Osteoblast (primary cell): ENCODE measurements around the gene CABLES1. TPM values are rescaled to one million over a fixed set of nuclear protein-coding genes. Genes with fewer than 3 reads are reported as not detected.

Experiments used
- DNase-seq: peaks from one replicate; pipeline ENCODE4 v3.0.0; 2011; ENCODE audit warnings: low spot score, mixed read lengths; ENCODE audit not compliant: insufficient read length; ENCODE audit errors: missing footprints
- H2AFZ ChIP-seq: 2 replicates; pipeline ENCODE4 v1.6.0; 2011; ENCODE audit warnings: mild to moderate bottlenecking, low read length
- H3K27ac ChIP-seq: 2 replicates; pipeline ENCODE4 v1.5.1; 2011; ENCODE audit warnings: mild to moderate bottlenecking, low read depth, low read length, moderate library complexity
- H3K27me3 ChIP-seq: 2 replicates; pipeline ENCODE4 v1.6.0; 2012; ENCODE audit warnings: mild to moderate bottlenecking, control low read depth, inconsistent platforms, low read length, moderate library complexity; ENCODE audit not compliant: insufficient read depth
- H3K36me3 ChIP-seq: 2 replicates; pipeline ENCODE4 v1.5.1; 2011; ENCODE audit warnings: mild to moderate bottlenecking, low read length, control low read depth, moderate library complexity; ENCODE audit not compliant: insufficient read depth
- H3K4me1 ChIP-seq: 2 replicates; pipeline ENCODE4 v1.5.1; 2011; ENCODE audit warnings: mild to moderate bottlenecking, low read length, control low read depth, moderate library complexity; ENCODE audit not compliant: insufficient read depth
- H3K4me2 ChIP-seq: 2 replicates; pipeline ENCODE4 v1.6.0; 2011; ENCODE audit warnings: mild to moderate bottlenecking, low read length; ENCODE audit not compliant: insufficient read depth
- H3K4me3 ChIP-seq: fragments of 200-600 bp; sonication (generic); 3 replicates; pipeline ENCODE4 v1.5.1; 2012; ENCODE audit warnings: mild to moderate bottlenecking, low read length, inconsistent platforms; ENCODE audit not compliant: insufficient read depth
- H3K79me2 ChIP-seq: 2 replicates; pipeline ENCODE4 v1.6.0; 2012; ENCODE audit warnings: mild to moderate bottlenecking, low read length, control low read depth, inconsistent platforms; ENCODE audit not compliant: insufficient read depth
- H3K9me3 ChIP-seq: 2 replicates; pipeline ENCODE4 v1.5.1; 2011; ENCODE audit warnings: low read depth, low read length, control low read depth
- H4K20me1 ChIP-seq: 2 replicates; pipeline ENCODE4 v1.6.0; 2012; ENCODE audit warnings: mild to moderate bottlenecking, low read length, control low read depth; ENCODE audit not compliant: insufficient read depth
- total RNA-seq: library from RNA; depleted of rRNA; stranded (reverse); fragments of >200 nt; gene quantifications from 2 replicates; pipeline ENCODE4 v1.2.3, GENCODE V29; 2012
- TF ChIP-seq, protein P1 (sequence below): IDR thresholded peaks from 2 replicates; pipeline ENCODE4 v1.5.1; 2011; ENCODE audit warnings: mild to moderate bottlenecking, low read depth, low read length, moderate library complexity; ENCODE audit errors: extremely low read depth

CABLES1 gene
- total RNA-seq, 1 donor: 13.0 TPM

DNA sequence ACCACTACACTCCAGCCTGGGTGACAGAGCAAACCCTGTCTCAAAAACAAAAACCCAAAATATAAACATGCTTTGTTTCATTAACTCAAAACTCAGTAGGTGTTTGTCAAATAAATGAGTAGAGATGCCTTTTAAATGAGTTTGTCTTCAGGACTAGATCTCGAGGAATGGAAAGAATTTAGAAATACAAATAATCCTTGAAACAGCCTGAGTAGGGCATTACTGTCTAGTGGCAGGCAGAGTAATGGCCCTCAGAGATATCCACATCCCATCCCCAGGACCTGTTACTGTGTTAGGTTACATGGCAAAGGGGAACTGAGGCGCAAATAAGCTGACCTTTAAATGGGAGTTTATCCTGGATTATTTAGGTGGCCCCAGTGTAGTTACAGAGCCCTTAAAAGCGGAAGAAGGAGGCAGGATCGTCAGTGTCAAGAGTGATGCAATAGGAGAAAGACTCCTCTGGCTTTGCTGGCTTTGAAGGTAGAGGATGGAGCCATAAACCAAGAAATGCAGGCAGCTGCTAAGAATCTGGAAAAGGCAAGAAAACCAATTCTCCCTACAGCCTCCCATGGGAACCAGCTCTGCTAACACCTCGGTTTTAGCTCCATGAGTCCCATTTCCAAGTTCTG, 63.0 kb downstream of the CABLES1 start:
- Histone ChIP-seq H3K27me3 (no peaks in the 10 kb centered on the region), H3K36me3 (peaks cover 20% of the 10 kb centered on the region), H3K4me3 (no peak overlapping the region), H2AFZ (no peak overlapping the region), H4K20me1 (no peaks in the 10 kb centered on the region), H3K9me3 (no peaks in the 10 kb centered on the region), H3K4me2 (no peak overlapping the region), H3K4me1 (no peaks in the 10 kb centered on the region), H3K79me2 (no peaks in the 10 kb centered on the region), H3K27ac (no peak overlapping the region)
- TF ChIP-seq, protein P1, sequence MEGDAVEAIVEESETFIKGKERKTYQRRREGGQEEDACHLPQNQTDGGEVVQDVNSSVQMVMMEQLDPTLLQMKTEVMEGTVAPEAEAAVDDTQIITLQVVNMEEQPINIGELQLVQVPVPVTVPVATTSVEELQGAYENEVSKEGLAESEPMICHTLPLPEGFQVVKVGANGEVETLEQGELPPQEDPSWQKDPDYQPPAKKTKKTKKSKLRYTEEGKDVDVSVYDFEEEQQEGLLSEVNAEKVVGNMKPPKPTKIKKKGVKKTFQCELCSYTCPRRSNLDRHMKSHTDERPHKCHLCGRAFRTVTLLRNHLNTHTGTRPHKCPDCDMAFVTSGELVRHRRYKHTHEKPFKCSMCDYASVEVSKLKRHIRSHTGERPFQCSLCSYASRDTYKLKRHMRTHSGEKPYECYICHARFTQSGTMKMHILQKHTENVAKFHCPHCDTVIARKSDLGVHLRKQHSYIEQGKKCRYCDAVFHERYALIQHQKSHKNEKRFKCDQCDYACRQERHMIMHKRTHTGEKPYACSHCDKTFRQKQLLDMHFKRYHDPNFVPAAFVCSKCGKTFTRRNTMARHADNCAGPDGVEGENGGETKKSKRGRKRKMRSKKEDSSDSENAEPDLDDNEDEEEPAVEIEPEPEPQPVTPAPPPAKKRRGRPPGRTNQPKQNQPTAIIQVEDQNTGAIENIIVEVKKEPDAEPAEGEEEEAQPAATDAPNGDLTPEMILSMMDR: no peak
- no peak for DNase-seq

DNA sequence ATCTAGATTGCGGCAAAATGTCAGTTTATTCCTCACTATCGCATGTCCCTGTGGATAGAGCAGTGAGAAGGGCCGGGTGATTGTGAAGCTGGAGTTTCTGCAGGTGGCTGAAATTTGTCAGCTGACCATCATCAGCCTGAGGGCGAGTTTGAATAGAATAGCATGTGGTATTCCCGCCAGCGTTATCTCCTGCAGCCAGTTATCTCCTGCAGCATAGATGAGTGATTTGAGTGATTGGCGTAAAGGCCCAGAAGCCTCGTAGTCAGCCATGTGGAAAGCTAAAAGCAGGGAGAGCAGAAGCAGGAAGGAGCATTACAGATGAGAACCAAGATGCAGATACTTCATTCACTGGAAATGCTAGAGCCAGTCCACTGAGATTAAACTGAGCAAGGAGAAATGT, 65.5 kb downstream of the CABLES1 start:
- Histone ChIP-seq H3K4me2 (no peak overlapping the region), H3K27ac (no peak overlapping the region), H3K79me2 (no peaks in the 10 kb centered on the region), H4K20me1 (no peaks in the 10 kb centered on the region), H3K4me1 (no peaks in the 10 kb centered on the region), H2AFZ (no peak overlapping the region), H3K4me3 (no peak overlapping the region), H3K27me3 (no peaks in the 10 kb centered on the region), H3K9me3 (no peaks in the 10 kb centered on the region), H3K36me3 (peaks cover 10% of the 10 kb centered on the region)
- TF ChIP-seq, protein P1: no peak
- DNase-seq: no peak

DNA sequence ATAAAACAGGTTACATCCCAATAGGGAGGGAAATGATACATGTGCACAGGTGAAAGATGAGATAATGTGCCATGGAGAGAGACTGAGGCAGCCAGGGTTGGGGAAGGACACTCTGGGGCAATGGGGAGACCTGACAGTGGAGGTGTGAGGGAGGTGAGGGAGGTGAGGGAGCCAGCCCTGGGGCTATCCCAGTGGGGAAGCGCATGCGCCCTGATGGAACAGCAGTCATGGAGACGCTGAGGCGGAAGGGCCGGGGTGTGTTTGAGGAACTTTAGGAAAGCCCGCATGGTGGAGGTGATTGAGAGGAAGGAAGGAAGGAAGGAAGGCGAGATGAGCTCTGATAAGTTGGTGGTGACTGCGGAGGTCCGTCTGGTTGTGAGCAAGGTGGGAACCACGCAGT, 66.5 kb downstream of the CABLES1 start:
- Histone ChIP-seq H3K4me3 (no peak overlapping the region), H3K79me2 (no peaks in the 10 kb centered on the region), H2AFZ (no peak overlapping the region), H4K20me1 (no peaks in the 10 kb centered on the region), H3K4me1 (peaks cover 1% of the 10 kb centered on the region), H3K9me3 (no peaks in the 10 kb centered on the region), H3K4me2 (no peak overlapping the region), H3K27ac (no peak overlapping the region), H3K36me3 (peaks cover 10% of the 10 kb centered on the region), H3K27me3 (no peaks in the 10 kb centered on the region)
- DNase-seq: no peak
- TF ChIP-seq, protein P1: no peak

DNA sequence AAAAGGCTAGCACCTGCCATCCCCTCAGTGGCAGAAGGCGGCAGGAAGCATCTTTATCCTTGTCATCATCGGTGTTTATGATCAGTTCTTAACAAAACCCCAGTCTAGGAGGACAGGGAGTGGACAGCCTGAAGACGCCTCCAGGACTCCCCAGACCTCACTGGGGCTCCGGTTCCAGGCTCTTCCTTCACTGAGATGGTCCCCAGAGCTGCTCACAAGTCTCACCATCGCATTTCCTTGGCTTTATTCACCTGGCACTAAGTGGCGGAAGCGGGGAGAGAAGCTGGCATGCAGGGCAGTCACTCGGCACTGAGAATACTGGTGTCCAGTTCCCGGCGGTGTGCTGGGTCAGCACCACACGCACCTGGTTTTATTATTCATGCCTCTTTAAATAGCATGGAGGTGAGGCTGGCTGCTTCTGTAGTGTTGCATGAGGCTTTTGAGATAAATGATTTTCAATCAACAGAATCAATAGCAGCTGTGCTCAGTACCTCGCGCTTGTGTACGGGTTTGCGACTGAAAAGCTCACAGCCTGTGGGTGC, 68.7 kb downstream of the CABLES1 start:
- Histone ChIP-seq H3K36me3 (peaks cover 5% of the 10 kb centered on the region), H4K20me1 (no peaks in the 10 kb centered on the region), H3K4me1 (peaks cover 8% of the 10 kb centered on the region), H2AFZ (no peak overlapping the region), H3K27ac (no peak overlapping the region), H3K27me3 (no peaks in the 10 kb centered on the region), H3K79me2 (no peaks in the 10 kb centered on the region), H3K4me3 (no peak overlapping the region), H3K9me3 (peaks cover 6% of the 10 kb centered on the region), H3K4me2 (no peak overlapping the region)
- TF ChIP-seq, protein P1: no peak
- no peak for DNase-seq
